ENCODE results near the gene PDS5B.

PDS5B gene

DNA sequence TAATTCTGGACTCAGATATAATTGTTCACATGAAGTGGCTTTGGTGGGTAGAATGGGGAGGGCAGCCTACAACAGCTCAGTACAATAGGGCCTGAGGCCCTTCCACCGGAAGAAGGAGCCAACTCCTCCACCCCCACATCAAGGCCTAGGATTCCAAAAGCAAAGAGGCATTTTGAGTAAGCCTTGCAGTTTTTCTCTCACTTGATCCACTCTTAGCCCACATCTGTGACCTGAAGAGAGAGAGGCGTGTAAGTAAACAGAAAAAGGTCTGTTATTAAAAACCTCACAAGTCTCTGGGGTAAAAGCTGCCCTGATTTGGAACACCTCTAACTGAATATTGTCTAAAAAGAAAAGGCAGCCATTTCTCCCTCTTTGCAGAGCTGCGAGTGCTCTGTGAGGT lies 215.9 kb downstream of the PDS5B start (continued):
- TF ChIP-seq, protein P1, sequence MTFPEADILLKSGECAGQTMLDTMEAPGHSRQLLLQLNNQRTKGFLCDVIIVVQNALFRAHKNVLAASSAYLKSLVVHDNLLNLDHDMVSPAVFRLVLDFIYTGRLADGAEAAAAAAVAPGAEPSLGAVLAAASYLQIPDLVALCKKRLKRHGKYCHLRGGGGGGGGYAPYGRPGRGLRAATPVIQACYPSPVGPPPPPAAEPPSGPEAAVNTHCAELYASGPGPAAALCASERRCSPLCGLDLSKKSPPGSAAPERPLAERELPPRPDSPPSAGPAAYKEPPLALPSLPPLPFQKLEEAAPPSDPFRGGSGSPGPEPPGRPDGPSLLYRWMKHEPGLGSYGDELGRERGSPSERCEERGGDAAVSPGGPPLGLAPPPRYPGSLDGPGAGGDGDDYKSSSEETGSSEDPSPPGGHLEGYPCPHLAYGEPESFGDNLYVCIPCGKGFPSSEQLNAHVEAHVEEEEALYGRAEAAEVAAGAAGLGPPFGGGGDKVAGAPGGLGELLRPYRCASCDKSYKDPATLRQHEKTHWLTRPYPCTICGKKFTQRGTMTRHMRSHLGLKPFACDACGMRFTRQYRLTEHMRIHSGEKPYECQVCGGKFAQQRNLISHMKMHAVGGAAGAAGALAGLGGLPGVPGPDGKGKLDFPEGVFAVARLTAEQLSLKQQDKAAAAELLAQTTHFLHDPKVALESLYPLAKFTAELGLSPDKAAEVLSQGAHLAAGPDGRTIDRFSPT (tag by site-specific recombination; IDR thresholded peaks at IDR 0.05): no peak
- TF ChIP-seq ZBTB26 (tag by site-specific recombination; optimal IDR thresholded peaks at IDR 0.05): no peak
- TF ChIP-seq ZNF37A (tag by site-specific recombination; IDR thresholded peaks at IDR 0.05): no peak
- no peak for TF ChIP-seq ZNF335 (tag by site-specific recombination; conservative IDR thresholded peaks at IDR 0.05)

GRCh38 chr13:32804673-32805230 lies 218.5 kb downstream of the PDS5B start:
- H3K4me1 ChIP-seq (ENCODE audit: control insufficient read depth, insufficient read depth, low read length): no peaks in the 10 kb centered on the region
- H3K9me3 ChIP-seq (ENCODE audit: control insufficient read depth, insufficient read depth, low read depth, low read length): no peaks in the 10 kb centered on the region
- ChIA-PET POLR2A (no interaction called here), CTCF (no interaction called here)
- H3K36me3 ChIP-seq (ENCODE audit: control insufficient read depth in 2 of 2, insufficient read depth in 1 of 2, low read length in 2 of 2): no peaks in the 10 kb centered on the region
- H3K4me3 ChIP-seq (ENCODE audit: low read depth, low read length): no peak overlapping the region
- no peak overlapping the region for H3K27ac ChIP-seq (ENCODE audit: extremely low read depth, low read depth, low read length)
- no peak for TF ChIP-seq ZNF677 (tag by site-specific recombination; IDR thresholded peaks at IDR 0.05)
- TF ChIP-seq ZNF266 (tag by site-specific recombination; IDR thresholded peaks at IDR 0.05; ENCODE audit: low read depth): no peak
- TF ChIP-seq ZSCAN16 (tag by site-specific recombination; IDR thresholded peaks at IDR 0.05): no peak
- TF ChIP-seq ZBTB21 (tag by site-specific recombination; IDR thresholded peaks at IDR 0.05): no peak
- TF ChIP-seq ZNF311 (tag by site-specific recombination; IDR thresholded peaks at IDR 0.05; ENCODE audit: borderline replicate concordance): no peak
- TF ChIP-seq ELK4 (IDR thresholded peaks at IDR 0.05; ENCODE audit: borderline replicate concordance, low read depth, low read length): no peak
- no peak for TF ChIP-seq ZNF133 (tag by site-specific recombination; IDR thresholded peaks at IDR 0.05)
- no peak for TF ChIP-seq ZNF23 (tag by site-specific recombination; IDR thresholded peaks at IDR 0.05; ENCODE audit: borderline replicate concordance)
- no peak for TF ChIP-seq ZNF175 (tag by site-specific recombination; IDR thresholded peaks at IDR 0.05)
- TF ChIP-seq ZNF416 (tag by site-specific recombination; IDR thresholded peaks at IDR 0.05): no peak
- no peak for TF ChIP-seq ZNF426 (tag by site-specific recombination; IDR thresholded peaks at IDR 0.05)
- TF ChIP-seq ZNF394 (tag by site-specific recombination; IDR thresholded peaks at IDR 0.05; ENCODE audit: borderline replicate concordance): no peak
- TF ChIP-seq ZNF521 (tag by site-specific recombination; IDR thresholded peaks at IDR 0.05): no peak
- TF ChIP-seq, protein P2, sequence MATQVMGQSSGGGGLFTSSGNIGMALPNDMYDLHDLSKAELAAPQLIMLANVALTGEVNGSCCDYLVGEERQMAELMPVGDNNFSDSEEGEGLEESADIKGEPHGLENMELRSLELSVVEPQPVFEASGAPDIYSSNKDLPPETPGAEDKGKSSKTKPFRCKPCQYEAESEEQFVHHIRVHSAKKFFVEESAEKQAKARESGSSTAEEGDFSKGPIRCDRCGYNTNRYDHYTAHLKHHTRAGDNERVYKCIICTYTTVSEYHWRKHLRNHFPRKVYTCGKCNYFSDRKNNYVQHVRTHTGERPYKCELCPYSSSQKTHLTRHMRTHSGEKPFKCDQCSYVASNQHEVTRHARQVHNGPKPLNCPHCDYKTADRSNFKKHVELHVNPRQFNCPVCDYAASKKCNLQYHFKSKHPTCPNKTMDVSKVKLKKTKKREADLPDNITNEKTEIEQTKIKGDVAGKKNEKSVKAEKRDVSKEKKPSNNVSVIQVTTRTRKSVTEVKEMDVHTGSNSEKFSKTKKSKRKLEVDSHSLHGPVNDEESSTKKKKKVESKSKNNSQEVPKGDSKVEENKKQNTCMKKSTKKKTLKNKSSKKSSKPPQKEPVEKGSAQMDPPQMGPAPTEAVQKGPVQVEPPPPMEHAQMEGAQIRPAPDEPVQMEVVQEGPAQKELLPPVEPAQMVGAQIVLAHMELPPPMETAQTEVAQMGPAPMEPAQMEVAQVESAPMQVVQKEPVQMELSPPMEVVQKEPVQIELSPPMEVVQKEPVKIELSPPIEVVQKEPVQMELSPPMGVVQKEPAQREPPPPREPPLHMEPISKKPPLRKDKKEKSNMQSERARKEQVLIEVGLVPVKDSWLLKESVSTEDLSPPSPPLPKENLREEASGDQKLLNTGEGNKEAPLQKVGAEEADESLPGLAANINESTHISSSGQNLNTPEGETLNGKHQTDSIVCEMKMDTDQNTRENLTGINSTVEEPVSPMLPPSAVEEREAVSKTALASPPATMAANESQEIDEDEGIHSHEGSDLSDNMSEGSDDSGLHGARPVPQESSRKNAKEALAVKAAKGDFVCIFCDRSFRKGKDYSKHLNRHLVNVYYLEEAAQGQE (tag by site-specific recombination; IDR thresholded peaks at IDR 0.05): no peak
- TF ChIP-seq ZNF501 (tag by site-specific recombination; IDR thresholded peaks at IDR 0.05): no peak
- TF ChIP-seq ZIC2 (tag by site-specific recombination; IDR thresholded peaks at IDR 0.05): no peak
- TF ChIP-seq PBX3 (CRISPR knock-in tag; IDR thresholded peaks at IDR 0.05): no peak
- no peak for TF ChIP-seq OSR2 (tag by site-specific recombination; IDR thresholded peaks at IDR 0.05)

Measured in HEK293 (cell line).